Measurements from ENCODE around the gene LACC1. TPM values are rescaled to one million over a fixed set of nuclear protein-coding genes. Genes with fewer than 3 reads are reported as not detected.

Gene LACC1
- total and polyA plus RNA-seq, 2 experiments from 2014 or later = 6.4 to 8.2 TPM

- no peaks in the 10 kb centered on the region for H3K79me2 ChIP-seq (ENCODE audit: insufficient read depth)
- peaks cover 30% of the 10 kb centered on the region for H3K27me3 ChIP-seq (replicated peaks; ENCODE audit: insufficient read depth)
- no peak overlapping the region for H3K27ac ChIP-seq
- no peaks in the 10 kb centered on the region for H3K9me2 ChIP-seq (ENCODE audit: insufficient read depth)
- in situ Hi-C loops (cut with MboI) = no loop called here
- no peak for TF ChIP-seq EZH2 (IDR thresholded peaks at IDR 0.05; ENCODE audit: insufficient read depth, poor library complexity, severe bottlenecking)
- no peak for TF ChIP-seq EZH2phosphoT487 (IDR thresholded peaks at IDR 0.05; ENCODE audit: insufficient read depth, low read depth)
- H3K9ac ChIP-seq = no peak overlapping the region
- H3K4me3 ChIP-seq = no peak overlapping the region
- H3K4me2 ChIP-seq (ENCODE audit: unreplicated experiment) = no peak overlapping the region
- no peaks in the 10 kb centered on the region for H3K9me3 ChIP-seq (ENCODE audit: low read depth)
- H2AFZ ChIP-seq = no peak overlapping the region
- no peaks in the 10 kb centered on the region for H3F3A ChIP-seq (ENCODE audit: insufficient read depth)
- no peaks in the 10 kb centered on the region for H3K36me3 ChIP-seq (ENCODE audit: low read depth)
- H4K20me1 ChIP-seq (ENCODE audit: insufficient read depth) = no peaks in the 10 kb centered on the region
- no peaks in the 10 kb centered on the region for H3K4me1 ChIP-seq (ENCODE audit: insufficient read depth)
- peak; percentile 22 for DNase-seq
Measured at GRCh38 chr13:43934273-43934672, 54.6 kb downstream of the LACC1 start.

GRCh38 chr13:43935878-43936277, 56.2 kb downstream of the LACC1 start:
- no peaks in the 10 kb centered on the region for H4K20me1 ChIP-seq (ENCODE audit: insufficient read depth)
- peak; percentile 53 for DNase-seq
- H3F3A ChIP-seq (ENCODE audit: insufficient read depth) = no peaks in the 10 kb centered on the region
- H3K9me3 ChIP-seq (ENCODE audit: low read depth) = no peaks in the 10 kb centered on the region
- in situ Hi-C loops (cut with MboI) = no loop called here
- H3K27me3 ChIP-seq (replicated peaks; ENCODE audit: insufficient read depth) = peaks cover 36% of the 10 kb centered on the region
- no peak overlapping the region for H2AFZ ChIP-seq
- H3K4me3 ChIP-seq = no peak overlapping the region
- TF ChIP-seq EZH2phosphoT487 (IDR thresholded peaks at IDR 0.05; ENCODE audit: insufficient read depth, low read depth) = no peak
- TF ChIP-seq EZH2 (IDR thresholded peaks at IDR 0.05; ENCODE audit: insufficient read depth, poor library complexity, severe bottlenecking) = no peak
- no peaks in the 10 kb centered on the region for H3K36me3 ChIP-seq (ENCODE audit: low read depth)
- H3K9ac ChIP-seq = no peak overlapping the region
- H3K4me2 ChIP-seq (ENCODE audit: unreplicated experiment) = no peak overlapping the region
- WGBS, 2 experiments (ENCODE audit: low coverage in 1 of 2, low lambda C conversion rate in 2 of 2, missing lambda C conversion rate in 2 of 2) = 0 to 7% methylated on average over 1 of the region's 1 CpG
- H3K79me2 ChIP-seq (ENCODE audit: insufficient read depth) = no peaks in the 10 kb centered on the region
- no peaks in the 10 kb centered on the region for H3K9me2 ChIP-seq (ENCODE audit: insufficient read depth)
- H3K27ac ChIP-seq = no peak overlapping the region
- H3K4me1 ChIP-seq (ENCODE audit: insufficient read depth) = no peaks in the 10 kb centered on the region

DNA sequence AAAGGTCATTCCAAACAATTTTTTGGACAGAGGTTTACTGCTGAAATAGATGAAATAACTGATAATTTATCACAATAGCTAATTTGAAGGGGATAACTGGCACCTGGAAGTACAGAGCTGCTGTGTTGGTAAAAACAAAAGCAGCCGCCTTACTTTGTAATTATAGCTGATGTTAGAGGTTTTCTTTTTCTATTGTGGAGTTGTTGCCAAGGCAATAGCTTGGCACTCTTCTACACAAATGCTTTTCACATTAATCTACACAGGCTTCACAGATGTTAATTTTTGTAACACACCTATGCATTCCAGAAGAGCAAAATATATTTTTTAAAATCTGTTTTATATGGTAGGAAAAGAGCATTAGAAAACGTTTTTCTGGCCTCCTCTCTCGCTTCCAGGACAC, 56.9 kb downstream of the LACC1 start:
- no peaks in the 10 kb centered on the region for H3K36me3 ChIP-seq (ENCODE audit: low read depth)
- H3K4me2 ChIP-seq (ENCODE audit: unreplicated experiment) = no peak overlapping the region
- H3K27ac ChIP-seq = no peak overlapping the region
- H3K9ac ChIP-seq = no peak overlapping the region
- 28 to 35% methylated on average over 3 of the region's 3 CpGs for WGBS, 2 experiments (ENCODE audit: low coverage in 1 of 2, low lambda C conversion rate in 2 of 2, missing lambda C conversion rate in 2 of 2)
- H4K20me1 ChIP-seq (ENCODE audit: insufficient read depth) = no peaks in the 10 kb centered on the region
- H3K4me3 ChIP-seq = no peak overlapping the region
- H2AFZ ChIP-seq = no peak overlapping the region
- H3F3A ChIP-seq (ENCODE audit: insufficient read depth) = no peaks in the 10 kb centered on the region
- peaks cover 32% of the 10 kb centered on the region for H3K27me3 ChIP-seq (replicated peaks; ENCODE audit: insufficient read depth)
- DNase-seq = peak; percentile 4
- H3K79me2 ChIP-seq (ENCODE audit: insufficient read depth) = no peaks in the 10 kb centered on the region
- in situ Hi-C loops (cut with MboI) = no loop called here
- H3K4me1 ChIP-seq (ENCODE audit: insufficient read depth) = no peaks in the 10 kb centered on the region
- TF ChIP-seq EZH2phosphoT487 (IDR thresholded peaks at IDR 0.05; ENCODE audit: insufficient read depth, low read depth) (no peak), EZH2 (IDR thresholded peaks at IDR 0.05; ENCODE audit: insufficient read depth, poor library complexity, severe bottlenecking) (no peak)
- H3K9me3 ChIP-seq (ENCODE audit: low read depth) = no peaks in the 10 kb centered on the region
- H3K9me2 ChIP-seq (ENCODE audit: insufficient read depth) = no peaks in the 10 kb centered on the region

DNA sequence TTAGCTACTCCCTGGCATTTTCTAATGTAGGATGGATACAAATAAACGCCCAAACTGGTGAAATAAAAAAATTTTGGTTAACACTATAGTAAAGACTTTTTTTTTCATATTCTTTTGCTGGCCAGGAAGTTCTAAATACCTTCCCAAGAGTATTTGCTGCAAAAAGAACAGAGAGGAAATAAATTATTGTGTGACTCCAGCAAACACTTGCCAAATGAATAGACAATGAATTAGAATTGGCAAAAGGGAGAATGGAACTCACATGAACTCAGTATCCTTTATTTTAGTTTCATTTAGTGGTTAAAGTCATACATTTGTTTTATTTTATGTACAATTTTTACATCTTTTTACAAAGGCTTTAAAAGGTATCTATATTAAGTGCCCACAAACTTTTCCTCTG, 58.1 kb downstream of the LACC1 start:
- WGBS, 2 experiments (ENCODE audit: low coverage in 1 of 2, low lambda C conversion rate in 2 of 2, missing lambda C conversion rate in 2 of 2) = 5 to 7% methylated on average over 1 of the region's 1 CpG
- no peak overlapping the region for H3K27ac ChIP-seq
- no peak overlapping the region for H3K9ac ChIP-seq
- H3K9me3 ChIP-seq (ENCODE audit: low read depth) = no peaks in the 10 kb centered on the region
- no peak for DNase-seq
- no peak overlapping the region for H3K4me2 ChIP-seq (ENCODE audit: unreplicated experiment)
- no peaks in the 10 kb centered on the region for H3K9me2 ChIP-seq (ENCODE audit: insufficient read depth)
- H2AFZ ChIP-seq = no peak overlapping the region
- in situ Hi-C loops (cut with MboI) = no loop called here
- H3F3A ChIP-seq (ENCODE audit: insufficient read depth) = no peaks in the 10 kb centered on the region
- H4K20me1 ChIP-seq (ENCODE audit: insufficient read depth) = no peaks in the 10 kb centered on the region
- no peaks in the 10 kb centered on the region for H3K79me2 ChIP-seq (ENCODE audit: insufficient read depth)
- no peaks in the 10 kb centered on the region for H3K36me3 ChIP-seq (ENCODE audit: low read depth)
- TF ChIP-seq EZH2phosphoT487 (IDR thresholded peaks at IDR 0.05; ENCODE audit: insufficient read depth, low read depth) = no peak
- no peak for TF ChIP-seq EZH2 (IDR thresholded peaks at IDR 0.05; ENCODE audit: insufficient read depth, poor library complexity, severe bottlenecking)
- no peak overlapping the region for H3K4me3 ChIP-seq
- no peaks in the 10 kb centered on the region for H3K4me1 ChIP-seq (ENCODE audit: insufficient read depth)
- H3K27me3 ChIP-seq (replicated peaks; ENCODE audit: insufficient read depth) = peaks cover 33% of the 10 kb centered on the region

DNA sequence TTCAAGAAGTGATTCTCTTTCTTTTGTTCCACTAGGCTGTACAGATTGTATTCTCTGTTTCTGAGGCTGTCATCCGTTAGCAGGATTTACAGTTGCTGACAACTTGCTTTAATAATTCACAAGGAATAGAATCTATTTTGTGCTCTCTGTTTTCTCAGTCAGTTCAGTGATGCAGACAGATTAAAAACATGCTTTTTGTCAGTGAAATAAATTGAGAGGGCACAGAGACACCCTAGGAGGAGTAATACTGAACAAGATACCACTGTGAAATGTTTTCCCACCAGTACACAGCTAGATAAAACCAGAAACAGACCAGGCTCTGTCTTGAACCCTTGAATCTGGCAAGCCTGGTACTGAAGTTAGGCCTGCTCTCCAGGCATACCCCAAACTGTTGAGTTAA, 58.7 kb downstream of the LACC1 start:
- Histone ChIP-seq H3K9ac (no peak overlapping the region), H3K27ac (no peak overlapping the region), H3K9me3 (ENCODE audit: low read depth) (no peaks in the 10 kb centered on the region), H3K27me3 (replicated peaks; ENCODE audit: insufficient read depth) (peaks cover 39% of the 10 kb centered on the region), H3K9me2 (ENCODE audit: insufficient read depth) (no peaks in the 10 kb centered on the region), H3F3A (ENCODE audit: insufficient read depth) (no peaks in the 10 kb centered on the region), H3K36me3 (ENCODE audit: low read depth) (no peaks in the 10 kb centered on the region), H3K4me2 (ENCODE audit: unreplicated experiment) (no peak overlapping the region), H3K4me3 (no peak overlapping the region), H3K4me1 (ENCODE audit: insufficient read depth) (no peaks in the 10 kb centered on the region), H4K20me1 (ENCODE audit: insufficient read depth) (no peaks in the 10 kb centered on the region), H2AFZ (no peak overlapping the region), H3K79me2 (ENCODE audit: insufficient read depth) (no peaks in the 10 kb centered on the region)
- in situ Hi-C loops (cut with MboI) = no loop called here
- 31 to 42% methylated on average over 1 of the region's 1 CpG for WGBS, 2 experiments (ENCODE audit: low coverage in 1 of 2, low lambda C conversion rate in 2 of 2, missing lambda C conversion rate in 2 of 2)
- TF ChIP-seq EZH2phosphoT487 (IDR thresholded peaks at IDR 0.05; ENCODE audit: insufficient read depth, low read depth) (no peak), EZH2 (IDR thresholded peaks at IDR 0.05; ENCODE audit: insufficient read depth, poor library complexity, severe bottlenecking) (no peak)
- DNase-seq = no peak

Data from GM23248 (cell line).